Upper lobe of left lung (tissue), 6 donors: ENCODE results near the gene MAGI3. TPM values are rescaled to one million over a fixed set of nuclear protein-coding genes. Genes with fewer than 3 reads are reported as not detected.
"Not testable (repeated sequence)": the region's sequence is repeated elsewhere in the genome, so short reads cannot be mapped to it uniquely, and the experiment has no call there.

Source experiments
- ATAC-seq, 2 donors: fragments of 200-7000 bp; cut with Tn5 transposase; one replicate each; pipeline ENCODE4 v1.9.1; 2022; ENCODE audit warnings: mild to moderate bottlenecking in 2 of 2, moderate library complexity in 2 of 2; ENCODE audit not compliant: low FRiP score in 2 of 2
- DNase-seq, 2 donors: peaks; one replicate each; pipeline ENCODE4 v3.0.0-alpha.2; 2019 to 2020
- H3K27ac ChIP-seq, 4 donors: fragments of 200-600 bp; sonication (generic); one replicate each; pipeline ENCODE4 v1.5.1; 2016 to 2019
- H3K27me3 ChIP-seq, 4 donors: fragments of 200-600 bp; sonication (generic); one replicate each; pipeline ENCODE4 v1.5.1; 2017 to 2019
- H3K36me3 ChIP-seq, 4 donors: fragments of 200-600 bp; sonication (generic); one replicate each; pipeline ENCODE4 v1.5.1; 2016 to 2019
- H3K4me1 ChIP-seq, 4 donors: fragments of 200-600 bp; sonication (generic); one replicate each; pipeline ENCODE4 v1.5.1; 2018 to 2019
- H3K4me3 ChIP-seq, 4 donors: fragments of 200-600 bp; sonication (generic); one replicate each; pipeline ENCODE4 v1.5.1; 2017 to 2019; ENCODE audit warnings: mild to moderate bottlenecking in 2 of 4, moderate library complexity in 1 of 4
- H3K9me3 ChIP-seq, 4 donors: fragments of 200-600 bp; sonication (generic); one replicate each; pipeline ENCODE4 v1.5.1; 2018 to 2019
- EP300 ChIP-seq, 4 donors: sonication (generic); formaldehyde crosslinking; IDR thresholded peaks; one replicate each; pipeline ENCODE4 v1.5.1; 2017; ENCODE audit warnings: antibody characterized with exemption in 4 of 4, control low read depth in 2 of 4
- POLR2A ChIP-seq, 4 donors: fragments of 450-650 bp; IDR thresholded peaks; one replicate each; pipeline ENCODE4 v1.5.1; 2016 to 2017; ENCODE audit warnings: antibody characterized with exemption in 4 of 4, mild to moderate bottlenecking in 2 of 4
- POLR2AphosphoS5 ChIP-seq, 2 donors: sonication (generic); formaldehyde crosslinking; IDR thresholded peaks; one replicate each; pipeline ENCODE4 v1.5.1; 2017; ENCODE audit warnings: antibody characterized with exemption in 2 of 2
- WGBS, 2 donors: methylation state at CpG; one replicate each; pipeline ENCODE4 v1.1.5; 2017 to 2018; 5-methylcytosine and 5-hydroxymethylcytosine counted together
- total RNA-seq, 6 donors: library from RNA; depleted of rRNA in 4 of 6; stranded (reverse); fragments of >200 nt in 4 of 6; gene quantifications; one replicate each; pipeline versions ENCODE4 v1.1.0 to v1.2.1, GENCODE V29; 2016 to 2021
- TF ChIP-seq, protein P1 (sequence below), 6 experiments: fragments of 450-650 bp in 4 of 6; fragments of 200-600 bp in 2 of 6; sonication (generic) in 2 of 6; IDR thresholded peaks; one replicate each; pipeline ENCODE4 v1.5.1; 2016 to 2019; ENCODE audit warnings: antibody characterized with exemption in 6 of 6
- donor health status: DM: no; HTN: no; CAD: no; lungs with moderate emphysema.
- donor health status: DM: no; HTN: yes; CAD: no; lungs with severe emphysema.

MAGI3 gene
- total RNA-seq, 6 donors from 2014 or later = 43.3 to 181 (median 89.8) TPM

DNA sequence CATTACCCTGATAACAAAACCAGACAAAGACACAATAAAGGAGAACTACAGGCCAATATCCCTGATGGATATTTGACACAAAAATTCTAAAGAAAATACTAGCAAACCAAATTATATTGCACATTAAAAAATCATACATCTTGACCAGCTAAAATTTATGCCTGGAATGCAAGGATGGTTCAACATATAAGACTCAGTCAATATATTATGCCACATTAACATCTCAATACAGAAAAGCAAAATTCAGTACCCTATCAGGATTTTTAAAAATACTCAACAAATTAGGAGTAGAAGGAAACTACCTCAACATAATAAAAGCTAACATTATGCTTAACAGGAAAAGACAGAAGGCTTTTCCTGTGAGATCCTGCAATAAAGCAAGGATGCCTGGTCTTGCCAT is 177.1 kb downstream of the MAGI3 start:
- Histone ChIP-seq H3K9me3 (peaks cover 0 to 20% (median 17%) of the 10 kb centered on the region in 4 donors), H3K36me3 (no peaks in the 10 kb centered on the region), H3K4me1 (no peaks in the 10 kb centered on the region), H3K27me3 (no peaks in the 10 kb centered on the region), H3K27ac (no peak overlapping the region), H3K4me3 (no peak overlapping the region)
- DNase-seq = no peak
- no peak for ATAC-seq
- TF ChIP-seq POLR2AphosphoS5 (IDR thresholded peaks at IDR 0.05) = no peak
- TF ChIP-seq POLR2A (IDR thresholded peaks at IDR 0.05) = no peak
- no peak for TF ChIP-seq EP300 (IDR thresholded peaks at IDR 0.05)
- TF ChIP-seq, protein P1, sequence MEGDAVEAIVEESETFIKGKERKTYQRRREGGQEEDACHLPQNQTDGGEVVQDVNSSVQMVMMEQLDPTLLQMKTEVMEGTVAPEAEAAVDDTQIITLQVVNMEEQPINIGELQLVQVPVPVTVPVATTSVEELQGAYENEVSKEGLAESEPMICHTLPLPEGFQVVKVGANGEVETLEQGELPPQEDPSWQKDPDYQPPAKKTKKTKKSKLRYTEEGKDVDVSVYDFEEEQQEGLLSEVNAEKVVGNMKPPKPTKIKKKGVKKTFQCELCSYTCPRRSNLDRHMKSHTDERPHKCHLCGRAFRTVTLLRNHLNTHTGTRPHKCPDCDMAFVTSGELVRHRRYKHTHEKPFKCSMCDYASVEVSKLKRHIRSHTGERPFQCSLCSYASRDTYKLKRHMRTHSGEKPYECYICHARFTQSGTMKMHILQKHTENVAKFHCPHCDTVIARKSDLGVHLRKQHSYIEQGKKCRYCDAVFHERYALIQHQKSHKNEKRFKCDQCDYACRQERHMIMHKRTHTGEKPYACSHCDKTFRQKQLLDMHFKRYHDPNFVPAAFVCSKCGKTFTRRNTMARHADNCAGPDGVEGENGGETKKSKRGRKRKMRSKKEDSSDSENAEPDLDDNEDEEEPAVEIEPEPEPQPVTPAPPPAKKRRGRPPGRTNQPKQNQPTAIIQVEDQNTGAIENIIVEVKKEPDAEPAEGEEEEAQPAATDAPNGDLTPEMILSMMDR (IDR thresholded peaks at IDR 0.05) = no peak

DNA sequence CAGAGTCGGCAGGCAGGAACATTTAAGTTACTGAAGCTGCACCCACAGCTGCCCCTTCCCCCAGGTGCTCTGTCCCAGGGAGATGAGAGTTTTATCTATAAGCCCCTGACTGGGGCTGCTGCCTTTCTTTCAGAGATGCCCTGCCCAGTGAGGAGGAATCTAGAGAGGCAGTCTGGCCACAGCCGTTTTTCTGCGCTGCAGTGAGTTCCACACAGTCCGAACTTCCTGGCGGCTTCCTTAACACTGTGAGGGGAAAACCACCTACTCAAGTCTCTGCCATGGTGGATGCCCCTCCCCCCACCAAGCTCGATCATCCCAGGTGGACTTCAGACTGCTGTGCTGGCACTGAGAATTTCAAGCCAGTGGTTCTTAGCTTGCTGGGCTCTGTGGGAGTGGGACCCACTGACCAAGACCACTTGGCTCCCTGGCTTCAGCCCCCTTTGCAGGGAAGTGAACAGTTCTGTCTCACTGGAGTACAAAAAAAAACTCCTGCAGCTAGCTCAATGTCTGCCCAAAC is 185.5 kb downstream of the MAGI3 start:
- not testable (repeated sequence) for H3K4me1 ChIP-seq
- 87 to 94% methylated on average over 3 to 6 of the region's 6 CpGs for WGBS, 2 donors

DNA sequence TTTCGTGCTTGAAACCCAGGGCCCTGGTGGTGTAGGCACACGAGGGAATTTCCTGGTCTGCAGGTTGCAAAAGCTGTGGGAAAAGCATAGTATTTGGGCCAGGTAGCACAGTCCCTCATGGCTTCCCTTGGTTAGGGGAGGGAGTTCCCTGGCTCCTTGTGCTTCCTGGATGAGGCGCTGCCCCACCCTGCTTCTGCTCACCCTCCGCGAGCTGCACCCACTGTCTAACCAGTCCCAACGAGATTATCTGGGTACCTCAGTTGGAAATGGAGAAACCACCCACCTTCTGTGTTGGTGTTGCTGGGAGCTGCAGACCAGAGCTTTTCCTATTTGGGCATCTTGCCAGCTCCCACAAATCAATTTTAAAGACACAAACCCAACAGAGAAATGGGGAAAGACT is 186.0 kb downstream of the MAGI3 start:
- Histone ChIP-seq H3K36me3 (no peaks in the 10 kb centered on the region), H3K4me1 (no peaks in the 10 kb centered on the region), H3K4me3 (no peak overlapping the region), H3K27me3 (no peaks in the 10 kb centered on the region), H3K9me3 (no peaks in the 10 kb centered on the region), H3K27ac (no peak overlapping the region)
- no peak for TF ChIP-seq POLR2AphosphoS5 (IDR thresholded peaks at IDR 0.05)
- TF ChIP-seq POLR2A (IDR thresholded peaks at IDR 0.05) = no peak
- TF ChIP-seq, protein P1 (IDR thresholded peaks at IDR 0.05) = no peak
- TF ChIP-seq EP300 (IDR thresholded peaks at IDR 0.05) = no peak
- ATAC-seq = no peak
- no peak for DNase-seq
- WGBS, 2 donors = 86 to 94% methylated on average over 4 to 6 of the region's 6 CpGs

More for the DNA sequence above, 185.5 kb downstream of the MAGI3 start:
- H3K27me3 ChIP-seq, DNase-seq, H3K9me3 ChIP-seq, ATAC-seq, H3K36me3 ChIP-seq, H3K4me3 ChIP-seq, H3K27ac ChIP-seq: not testable (repeated sequence)

DNA sequence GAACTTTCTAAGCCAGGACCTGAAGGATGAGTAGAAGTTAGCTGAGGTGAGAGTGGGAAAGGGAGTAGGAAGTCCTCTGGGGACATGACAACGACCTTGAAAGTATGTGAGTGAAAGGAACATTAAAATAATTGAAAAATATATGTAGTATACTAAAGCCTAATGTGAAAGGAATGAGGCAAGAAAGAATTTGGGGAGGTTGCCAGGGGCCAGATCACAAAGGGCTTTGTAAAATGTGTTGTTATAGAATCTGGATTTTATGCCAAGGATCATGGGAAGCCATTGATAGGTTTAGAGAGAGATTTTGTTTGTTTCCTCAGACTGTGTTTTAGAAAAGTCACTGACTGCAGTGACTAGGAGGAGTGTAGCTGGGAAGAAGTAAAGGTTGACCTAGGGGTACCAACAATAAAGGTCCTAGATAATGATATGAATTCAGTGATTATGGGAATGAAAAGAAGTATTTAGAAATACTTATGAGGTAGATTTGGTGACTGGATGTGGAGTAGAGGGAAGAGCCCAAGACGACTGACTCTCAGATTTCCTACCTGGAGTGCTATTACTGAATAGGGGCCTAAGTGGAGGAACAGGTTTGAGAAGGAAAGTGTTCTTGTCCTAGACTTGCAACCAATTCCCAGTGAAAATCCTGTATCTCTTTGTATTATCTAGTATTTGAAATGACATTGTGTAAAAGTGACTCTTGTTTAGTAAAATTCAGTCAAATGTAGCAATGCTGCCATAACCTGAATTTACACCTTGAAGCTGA is 189.1 kb downstream of the MAGI3 start:
- DNase-seq (no peak), ATAC-seq (no peak)
- no peaks in the 10 kb centered on the region for H3K4me1 ChIP-seq
- no peaks in the 10 kb centered on the region for H3K27me3 ChIP-seq
- no peak for TF ChIP-seq POLR2A (IDR thresholded peaks at IDR 0.05)
- TF ChIP-seq, protein P1 (IDR thresholded peaks at IDR 0.05) = no peak
- 69 to 81% methylated on average over 2 of the region's 2 CpGs for WGBS, 2 donors
- no peaks in the 10 kb centered on the region for H3K36me3 ChIP-seq
- H3K27ac ChIP-seq = no peak overlapping the region
- no peaks in the 10 kb centered on the region for H3K9me3 ChIP-seq
- no peak overlapping the region for H3K4me3 ChIP-seq

DNA sequence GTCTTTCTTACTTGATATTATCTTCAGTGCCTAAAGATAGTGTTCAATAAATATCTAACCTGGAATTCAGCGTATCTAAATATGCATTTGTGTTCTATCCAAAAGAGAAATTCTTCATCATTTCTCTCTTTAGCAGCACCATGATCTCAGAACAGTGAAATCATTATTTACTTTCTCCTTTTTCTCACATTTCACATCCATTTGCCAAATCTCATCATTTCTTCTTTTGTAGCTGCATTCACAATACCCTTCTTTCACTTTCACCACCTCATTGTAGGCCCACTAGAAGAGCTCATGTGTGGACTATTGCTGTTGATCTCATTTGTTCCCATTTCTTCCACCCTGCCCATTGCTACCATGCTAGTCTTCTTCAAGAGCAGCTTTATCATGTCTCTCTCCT is 191.0 kb downstream of the MAGI3 start:
- ATAC-seq (no peak), DNase-seq (no peak)
- TF ChIP-seq POLR2AphosphoS5 (IDR thresholded peaks at IDR 0.05) = no peak
- TF ChIP-seq, protein P1 (IDR thresholded peaks at IDR 0.05) = no peak
- no peak for TF ChIP-seq EP300 (IDR thresholded peaks at IDR 0.05)
- Histone ChIP-seq H3K9me3 (no peaks in the 10 kb centered on the region), H3K27ac (no peak overlapping the region), H3K27me3 (no peaks in the 10 kb centered on the region), H3K4me1 (no peaks in the 10 kb centered on the region), H3K4me3 (no peak overlapping the region), H3K36me3 (peaks cover 0 to 7% (median 0%) of the 10 kb centered on the region in 4 donors)
- 94 to 95% methylated on average over 1 of the region's 1 CpG for WGBS, 2 donors
